ENCODE data around the gene GATAD2B. TPM values are rescaled to one million over a fixed set of nuclear protein-coding genes. Genes with fewer than 3 reads are reported as not detected.

GATAD2B gene
- polyA plus RNA-seq, 2 of the 4 experiments (the other 2 are of a cell fraction): 4.9 to 8.2 TPM

GRCh38 chr1:153963030-153963849 is 40.5 kb upstream of the GATAD2B start, which contains the start of gene SLC39A1:
Gene SLC39A1, minus strand, starts transcription at chr1:153963537. Its CDS starts 822 bp downstream, at chr1:153962715.
- TF ChIP-seq SREBF2 (IDR thresholded peaks at IDR 0.05): no peak
- TF ChIP-seq EP300 (IDR thresholded peaks at IDR 0.05): no peak
- peak; percentile 94 for TF ChIP-seq PBX3 (IDR thresholded peaks at IDR 0.05)
- TF ChIP-seq ESRRA (IDR thresholded peaks at IDR 0.05; ENCODE audit: borderline replicate concordance, low read length): no peak
- TF ChIP-seq ZC3H11A (IDR thresholded peaks at IDR 0.05): no peak
- peak; percentile 82 for TF ChIP-seq CHD2 (IDR thresholded peaks at IDR 0.05; ENCODE audit: low read length, partially characterized antibody)
- no peak for TF ChIP-seq ZNF302 (CRISPR knock-in tag; IDR thresholded peaks at IDR 0.05)
- TF ChIP-seq PHF8 (IDR thresholded peaks at IDR 0.05; ENCODE audit: borderline replicate concordance, low read depth): peak; percentile 27; the same call in 1 of the 2 replicates
- no peak for TF ChIP-seq RAD21 (conservative IDR thresholded peaks at IDR 0.05 in 1 of 2, IDR thresholded peaks at IDR 0.05 in 1 of 2)
- peak; percentile 63; the same call in 1 of the 3 replicates for TF ChIP-seq BCL3 (IDR thresholded peaks at IDR 0.05)
- TF ChIP-seq JUN (IDR thresholded peaks at IDR 0.05): peak in 1 of 2 experiments; percentile 78; a peak in 3 of 5 replicates
- 0 out of 2 replicates have a peak, but pooled peaks have one; percentile 26 for TF ChIP-seq MYC (IDR thresholded peaks at IDR 0.05; ENCODE audit: borderline replicate concordance, low read length)
- TF ChIP-seq FOSL2 (IDR thresholded peaks at IDR 0.05): no peak
- no peak for TF ChIP-seq FOSL2 (CRISPR knock-in tag; IDR thresholded peaks at IDR 0.05)
- TF ChIP-seq KDM5A (IDR thresholded peaks at IDR 0.05): no peak
- 0 out of 2 replicates have a peak, but pooled peaks have one; percentile 48 for TF ChIP-seq HEYL (CRISPR knock-in tag; IDR thresholded peaks at IDR 0.05)
- TF ChIP-seq KDM1A (IDR thresholded peaks at IDR 0.05; ENCODE audit: low read depth): no peak
- TF ChIP-seq POLR2A (IDR thresholded peaks at IDR 0.05; ENCODE audit: low read length): peak; percentile 56
- TF ChIP-seq REST (IDR thresholded peaks at IDR 0.05): peak; percentile 68
- TF ChIP-seq HES2 (IDR thresholded peaks at IDR 0.05): no peak
- Histone ChIP-seq H3K4me3 (peak within 1 kb of the TSS; percentile 73), H3K27ac (peak within 1 kb of the TSS; percentile 89 to 95), H3K4me1 (peaks cover 33% of the 10 kb centered on the region), H3K4me2 (peak within 1 kb of the TSS; percentile 84), H3K9me3 (no peaks in the 10 kb centered on the region)
- under 1% methylated on average over 28 of the region's 54 CpGs for WGBS (ENCODE audit: missing lambda C conversion rate)
- DNase-seq (ENCODE audit: low read depth in 1 of 2, low spot score in 1 of 2) (peak; percentile 95 to 97), FAIRE-seq (no peak), ATAC-seq (peak; percentile 69 to 77)
- ChIA-PET POLR2A (interaction anchor here (0.7 to 4.0 kb wide), 10 partner anchors 10 to 336 kb away, joined by 3 to 30 read pairs (median 6); partner anchors contain the start of genes DENND4B, GATAD2B, JTB and RAB13), CTCF (interaction anchor here (0.8 to 3.6 kb wide), 9 partner anchors 10 to 142 kb away, joined by 3 to 26 read pairs (median 3); partner anchors contain the start of genes DENND4B, GATAD2B, JTB and RAB13)
